GM12878 (cell line): ENCODE data around the gene CD82.

Experiments used
- ATF3 ChIP-seq: IDR thresholded peaks from 2 replicates; pipeline ENCODE4 v1.6.1; 2011; ENCODE audit warnings: low read depth, mild to moderate bottlenecking, low read length, moderate library complexity, borderline replicate concordance; ENCODE audit errors: extremely low read depth
- BRCA1 ChIP-seq: IDR thresholded peaks from 2 replicates; pipeline ENCODE4 v1.6.1; 2011; ENCODE audit warnings: low read depth, low read length, improper control_type of control experiment
- CHD2 ChIP-seq: IDR thresholded peaks from 2 replicates; pipeline ENCODE4 v1.6.1; 2011; ENCODE audit warnings: low read depth, low read length, improper control_type of control experiment, borderline replicate concordance
- DPF2 ChIP-seq: fragments of 450-650 bp; IDR thresholded peaks from 2 replicates; pipeline ENCODE4 v1.6.1; 2017; ENCODE audit warnings: mild to moderate bottlenecking
- EZH2 ChIP-seq: IDR thresholded peaks from 2 replicates; pipeline ENCODE4 v1.6.1; 2012; ENCODE audit warnings: low read depth, mild to moderate bottlenecking, control low read depth, inconsistent platforms, low read length, borderline replicate concordance; ENCODE audit not compliant: control insufficient read depth
- IKZF1 ChIP-seq: fragments of 450-650 bp; conservative IDR thresholded peaks from 2 replicates; pipeline ENCODE4 v1.6.1; 2017; ENCODE audit warnings: antibody characterized with exemption, mild to moderate bottlenecking
- NBN ChIP-seq: fragments of 450-650 bp; IDR thresholded peaks from 2 replicates; pipeline ENCODE4 v1.6.1; 2016
- RBBP5 ChIP-seq: fragments of 200-600 bp; sonication (generic); conservative IDR thresholded peaks from 2 replicates; pipeline ENCODE4 v1.6.1; 2016
- SRF ChIP-seq, 2 experiments: IDR thresholded peaks; 2 replicates each; pipeline ENCODE4 v1.6.1; 2011; ENCODE audit warnings: low read depth in 2 of 2, low read length in 2 of 2, mild to moderate bottlenecking in 1 of 2, moderate library complexity in 1 of 2
- TF ChIP-seq, protein P1 (sequence below), 3 experiments: IDR thresholded peaks in 2 of 3; conservative IDR thresholded peaks in 1 of 3; 2 replicates each; pipeline ENCODE4 v1.5.1; 2011; ENCODE audit warnings: low read depth in 3 of 3, low read length in 3 of 3, mild to moderate bottlenecking in 3 of 3, control low read depth in 2 of 3, moderate library complexity in 2 of 3, inconsistent platforms in 1 of 3, mixed read lengths in 1 of 3; ENCODE audit not compliant: control insufficient read depth in 2 of 3, insufficient read depth in 1 of 3; ENCODE audit errors: extremely low read depth in 1 of 3
- TF ChIP-seq, protein P2 (sequence below): IDR thresholded peaks from 2 replicates; pipeline ENCODE4 v1.6.1; 2011; ENCODE audit warnings: low read depth, low read length, improper control_type of control experiment, borderline replicate concordance

DNA sequence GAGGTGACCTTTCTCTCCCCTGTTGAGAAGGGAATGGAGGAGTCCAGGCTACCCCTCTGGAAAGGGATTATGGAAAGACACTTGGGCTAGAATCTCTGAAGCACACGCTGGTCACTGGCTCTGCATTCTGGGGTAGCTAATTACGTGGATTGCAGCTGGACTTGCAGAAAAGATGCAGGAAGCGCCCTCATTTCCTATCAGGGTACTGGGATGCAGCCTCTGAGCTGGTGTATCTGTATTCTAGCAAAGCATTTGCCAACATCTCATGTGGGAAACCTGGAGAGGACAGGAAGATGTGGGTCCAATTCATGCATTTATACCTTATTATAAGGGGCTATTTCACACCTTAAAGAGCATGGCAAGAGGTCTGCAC is 44.3 kb downstream of the CD82 start:
- TF ChIP-seq RBBP5 (no peak), ATF3 (no peak), IKZF1 (no peak), BRCA1 (no peak), DPF2 (no peak), SRF (IDR thresholded peaks at IDR 0.05; ENCODE audit: low read depth in 2 of 2, low read length in 2 of 2) (no peak), EZH2 (no peak), CHD2 (no peak), NBN (no peak)
- TF ChIP-seq, protein P1, sequence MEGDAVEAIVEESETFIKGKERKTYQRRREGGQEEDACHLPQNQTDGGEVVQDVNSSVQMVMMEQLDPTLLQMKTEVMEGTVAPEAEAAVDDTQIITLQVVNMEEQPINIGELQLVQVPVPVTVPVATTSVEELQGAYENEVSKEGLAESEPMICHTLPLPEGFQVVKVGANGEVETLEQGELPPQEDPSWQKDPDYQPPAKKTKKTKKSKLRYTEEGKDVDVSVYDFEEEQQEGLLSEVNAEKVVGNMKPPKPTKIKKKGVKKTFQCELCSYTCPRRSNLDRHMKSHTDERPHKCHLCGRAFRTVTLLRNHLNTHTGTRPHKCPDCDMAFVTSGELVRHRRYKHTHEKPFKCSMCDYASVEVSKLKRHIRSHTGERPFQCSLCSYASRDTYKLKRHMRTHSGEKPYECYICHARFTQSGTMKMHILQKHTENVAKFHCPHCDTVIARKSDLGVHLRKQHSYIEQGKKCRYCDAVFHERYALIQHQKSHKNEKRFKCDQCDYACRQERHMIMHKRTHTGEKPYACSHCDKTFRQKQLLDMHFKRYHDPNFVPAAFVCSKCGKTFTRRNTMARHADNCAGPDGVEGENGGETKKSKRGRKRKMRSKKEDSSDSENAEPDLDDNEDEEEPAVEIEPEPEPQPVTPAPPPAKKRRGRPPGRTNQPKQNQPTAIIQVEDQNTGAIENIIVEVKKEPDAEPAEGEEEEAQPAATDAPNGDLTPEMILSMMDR (IDR thresholded peaks at IDR 0.05 in 2 of 3, conservative IDR thresholded peaks at IDR 0.05 in 1 of 3; ENCODE audit: control insufficient read depth in 2 of 3, extremely low read depth in 1 of 3, insufficient read depth in 1 of 3, low read depth in 3 of 3, low read length in 3 of 3): no peak
- TF ChIP-seq, protein P2, sequence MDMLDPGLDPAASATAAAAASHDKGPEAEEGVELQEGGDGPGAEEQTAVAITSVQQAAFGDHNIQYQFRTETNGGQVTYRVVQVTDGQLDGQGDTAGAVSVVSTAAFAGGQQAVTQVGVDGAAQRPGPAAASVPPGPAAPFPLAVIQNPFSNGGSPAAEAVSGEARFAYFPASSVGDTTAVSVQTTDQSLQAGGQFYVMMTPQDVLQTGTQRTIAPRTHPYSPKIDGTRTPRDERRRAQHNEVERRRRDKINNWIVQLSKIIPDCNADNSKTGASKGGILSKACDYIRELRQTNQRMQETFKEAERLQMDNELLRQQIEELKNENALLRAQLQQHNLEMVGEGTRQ: no peak
